Mucosa of descending colon (tissue), 3 donors: ENCODE results near the gene RAB27B. TPM values are rescaled to one million over a fixed set of nuclear protein-coding genes. Genes with fewer than 3 reads are reported as not detected.

Experiments
- ATAC-seq: fragments of 200-7000 bp; cut with Tn5 transposase; one replicate; pipeline ENCODE4 v1.9.1; 2020; ENCODE audit warnings: mild to moderate bottlenecking, moderate library complexity
- DNase-seq, 3 donors: peaks; one replicate each; pipeline ENCODE4 v3.0.0-alpha.2; 2020
- H3K36me3 ChIP-seq: fragments of 200-600 bp; one replicate; pipeline ENCODE4 v1.8.0; 2021; ENCODE audit warnings: low read depth, mild to moderate bottlenecking
- H3K4me1 ChIP-seq: fragments of 200-600 bp; one replicate; pipeline ENCODE4 v1.8.0; 2021; ENCODE audit warnings: low read depth, mild to moderate bottlenecking
- H3K4me3 ChIP-seq: fragments of 200-600 bp; one replicate; pipeline ENCODE4 v1.8.0; 2021; ENCODE audit warnings: mild to moderate bottlenecking
- H3K9me3 ChIP-seq: fragments of 200-600 bp; one replicate; pipeline ENCODE4 v1.8.0; 2021; ENCODE audit warnings: mild to moderate bottlenecking
- intact Hi-C, 2 donors: fragments of 100-400 bp; cut with DNase I in 1 of 2; cut with micrococcal nuclease in 1 of 2; formaldehyde crosslinking; loops; one replicate each; pipeline versions ENCODE4 v1.11.0 to v1.11.1; 2022; cut with DNase I, micrococcal nuclease
- total RNA-seq, 3 donors: library from RNA; stranded (reverse); fragmentation: NEBNext Ultra II Directional in 2 of 3; extraction: Animal tissue kit (Norgen Biotek cat#: 25700) in 2 of 3; gene quantifications; one replicate each; pipeline versions ENCODE4 v1.2.1 to v1.2.4, GENCODE V29; 2021 to 2023
- TF ChIP-seq, protein P1 (sequence below): fragments of 200-600 bp; IDR thresholded peaks from one replicate; pipeline ENCODE4 v1.8.0; 2022; ENCODE audit warnings: antibody characterized with exemption, mild to moderate bottlenecking
- donor health status: DM: no; HTN: no; CAD: no; lungs with moderate emphysema.
- donor health status: DM: no; HTN: no; CAD: no.
- donor health status: DM: no; HTN: yes; CAD: no.

RAB27B gene
- total RNA-seq, 3 donors from 2014 or later, result 3.3 to 14.9 (median 10.6) TPM

DNA sequence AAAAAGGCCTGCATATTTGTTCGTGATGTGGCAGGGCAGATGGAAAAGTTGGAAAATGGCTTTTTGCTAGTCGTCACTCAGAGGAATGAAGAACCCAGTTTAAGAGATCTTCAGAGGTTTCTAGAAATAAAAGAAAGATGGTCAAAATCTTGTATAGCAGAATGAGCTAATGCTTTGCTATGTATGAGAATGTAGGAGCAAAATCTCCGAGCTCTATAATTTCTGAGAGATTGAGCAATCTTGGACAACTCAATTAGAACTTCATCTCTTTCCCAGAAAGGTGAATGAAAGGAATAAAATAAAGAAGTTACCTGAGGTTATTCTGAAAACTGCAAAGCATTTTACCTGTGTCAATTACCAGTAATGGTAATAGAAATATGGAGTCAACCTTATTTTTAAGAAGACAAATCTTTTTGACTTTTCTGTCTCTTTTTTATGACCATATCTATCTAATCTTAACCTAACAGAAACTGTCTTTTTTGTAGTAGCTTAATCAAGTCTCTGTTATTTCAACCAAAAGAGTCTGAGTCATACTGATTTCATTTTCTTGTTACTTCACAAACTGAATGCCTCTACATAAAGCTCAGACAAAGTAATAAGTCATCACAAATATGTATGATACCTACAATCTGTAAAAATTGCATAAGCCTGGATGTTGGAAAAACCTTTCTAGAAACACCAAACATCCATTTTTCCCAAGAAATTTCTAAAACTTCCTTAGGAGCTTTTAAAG is 98.5 kb downstream of the RAB27B start:
- intact Hi-C loops, result no loop called here
- Histone ChIP-seq H3K4me1 (no peaks in the 10 kb centered on the region), H3K36me3 (no peaks in the 10 kb centered on the region), H3K4me3 (no peak overlapping the region), H3K9me3 (no peaks in the 10 kb centered on the region)
- ATAC-seq (no peak), DNase-seq (no peak)
- TF ChIP-seq, protein P1, sequence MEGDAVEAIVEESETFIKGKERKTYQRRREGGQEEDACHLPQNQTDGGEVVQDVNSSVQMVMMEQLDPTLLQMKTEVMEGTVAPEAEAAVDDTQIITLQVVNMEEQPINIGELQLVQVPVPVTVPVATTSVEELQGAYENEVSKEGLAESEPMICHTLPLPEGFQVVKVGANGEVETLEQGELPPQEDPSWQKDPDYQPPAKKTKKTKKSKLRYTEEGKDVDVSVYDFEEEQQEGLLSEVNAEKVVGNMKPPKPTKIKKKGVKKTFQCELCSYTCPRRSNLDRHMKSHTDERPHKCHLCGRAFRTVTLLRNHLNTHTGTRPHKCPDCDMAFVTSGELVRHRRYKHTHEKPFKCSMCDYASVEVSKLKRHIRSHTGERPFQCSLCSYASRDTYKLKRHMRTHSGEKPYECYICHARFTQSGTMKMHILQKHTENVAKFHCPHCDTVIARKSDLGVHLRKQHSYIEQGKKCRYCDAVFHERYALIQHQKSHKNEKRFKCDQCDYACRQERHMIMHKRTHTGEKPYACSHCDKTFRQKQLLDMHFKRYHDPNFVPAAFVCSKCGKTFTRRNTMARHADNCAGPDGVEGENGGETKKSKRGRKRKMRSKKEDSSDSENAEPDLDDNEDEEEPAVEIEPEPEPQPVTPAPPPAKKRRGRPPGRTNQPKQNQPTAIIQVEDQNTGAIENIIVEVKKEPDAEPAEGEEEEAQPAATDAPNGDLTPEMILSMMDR, result no peak

- DNase-seq (no peak), ATAC-seq (no peak)
- TF ChIP-seq, protein P1, result no peak
- no peaks in the 10 kb centered on the region for H3K4me1 ChIP-seq
- no peak overlapping the region for H3K4me3 ChIP-seq
- H3K9me3 ChIP-seq, result no peaks in the 10 kb centered on the region
- intact Hi-C loops, result no loop called here
- H3K36me3 ChIP-seq, result no peaks in the 10 kb centered on the region
Measured at GRCh38 chr18:54928236-54928635, 100.0 kb downstream of the RAB27B start.

GRCh38 chr18:54931152-54931551 is 102.9 kb downstream of the RAB27B start:
- DNase-seq (no peak), ATAC-seq (no peak)
- no peaks in the 10 kb centered on the region for H3K4me1 ChIP-seq
- H3K9me3 ChIP-seq, result no peaks in the 10 kb centered on the region
- H3K4me3 ChIP-seq, result no peak overlapping the region
- H3K36me3 ChIP-seq, result no peaks in the 10 kb centered on the region
- TF ChIP-seq, protein P1, result no peak
- intact Hi-C loops, result no loop called here

- no peak for DNase-seq
- H3K4me3 ChIP-seq, result no peak overlapping the region
- no peaks in the 10 kb centered on the region for H3K9me3 ChIP-seq
- intact Hi-C loops, result no loop called here
- ATAC-seq, result no peak
- H3K36me3 ChIP-seq, result no peaks in the 10 kb centered on the region
- TF ChIP-seq, protein P1, result no peak
- no peaks in the 10 kb centered on the region for H3K4me1 ChIP-seq
Measured at GRCh38 chr18:54932472-54932871, 104.2 kb downstream of the RAB27B start.

DNA sequence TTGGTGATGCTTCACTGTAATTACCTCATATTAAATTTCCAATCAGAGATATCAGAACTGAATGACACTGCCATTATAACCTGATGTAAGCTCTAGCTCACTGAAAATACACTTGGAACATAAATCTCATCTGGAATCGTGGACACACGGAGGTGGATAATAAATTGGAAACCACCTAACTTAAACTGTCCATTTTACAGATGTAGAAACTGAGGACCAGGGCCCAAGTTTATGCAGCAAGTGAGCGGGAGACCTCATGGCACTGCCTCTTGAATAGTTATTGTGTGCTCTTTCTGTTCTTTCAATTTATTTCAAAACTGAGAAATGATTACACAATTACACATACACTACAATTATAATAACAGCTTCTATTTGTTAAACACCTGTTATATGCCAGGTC is 110.2 kb downstream of the RAB27B start:
- Histone ChIP-seq H3K4me1 (no peaks in the 10 kb centered on the region), H3K4me3 (no peak overlapping the region), H3K9me3 (no peaks in the 10 kb centered on the region), H3K36me3 (no peaks in the 10 kb centered on the region)
- TF ChIP-seq, protein P1, result no peak
- intact Hi-C loops, result no loop called here
- DNase-seq (no peak), ATAC-seq (no peak)
